HFFc6 (cell line): ENCODE results near the gene KCNF1. TPM values are rescaled to one million over a fixed set of nuclear protein-coding genes. Genes with fewer than 3 reads are reported as not detected.
A peak's percentile ranks its signal among the peaks of the same experiment; 100 is the strongest.

Experiments
- DNase-seq: peaks from one replicate; pipeline ENCODE4 v3.0.0-alpha.2; 2018
- H3K27ac Mint-ChIP-seq: 2 replicates; pipeline ENCODE4 v1.8.0; 2020; ENCODE audit warnings: mild to moderate bottlenecking, mixed read lengths
- H3K27me3 Mint-ChIP-seq: 2 replicates; pipeline ENCODE4 v1.8.0; 2021; ENCODE audit warnings: mild to moderate bottlenecking, moderate library complexity, mixed read lengths; ENCODE audit not compliant: insufficient read depth
- H3K36me3 Mint-ChIP-seq: 2 replicates; pipeline ENCODE4 v1.8.0; 2021; ENCODE audit warnings: low read depth, mixed read lengths
- H3K4me1 Mint-ChIP-seq: 2 replicates; pipeline ENCODE4 v1.8.0; 2020; ENCODE audit warnings: low read depth, mixed read lengths
- H3K4me3 Mint-ChIP-seq: 2 replicates; pipeline ENCODE4 v1.8.0; 2020; ENCODE audit warnings: mild to moderate bottlenecking, moderate library complexity, mixed read lengths
- H3K9me3 Mint-ChIP-seq: 2 replicates; pipeline ENCODE4 v1.8.0; 2020; ENCODE audit warnings: mild to moderate bottlenecking, mixed read lengths
- long read RNA-seq: library from polyadenylated mRNA; unstranded; transcript quantifications from one replicate; pipeline ENCODE4 v2.0.0, GENCODE V29; 2019
- total RNA-seq, 6 experiments: library from RNA; stranded (reverse); fragmentation: NEBNext Ultra II Directional; extraction: Animal tissue kit (Norgen Biotek cat#: 25700); gene quantifications; 2 replicates in 1 of 6; 3 replicates in 5 of 6; pipeline ENCODE4 v1.2.3, GENCODE V29; 2021
- TF ChIP-seq, protein P1 (sequence below): fragments of 200-600 bp; sonication (generic); IDR thresholded peaks from 2 replicates; pipeline ENCODE4 v1.5.0; 2021; ENCODE audit warnings: antibody characterized with exemption, mild to moderate bottlenecking

The KCNF1 gene, protein sequence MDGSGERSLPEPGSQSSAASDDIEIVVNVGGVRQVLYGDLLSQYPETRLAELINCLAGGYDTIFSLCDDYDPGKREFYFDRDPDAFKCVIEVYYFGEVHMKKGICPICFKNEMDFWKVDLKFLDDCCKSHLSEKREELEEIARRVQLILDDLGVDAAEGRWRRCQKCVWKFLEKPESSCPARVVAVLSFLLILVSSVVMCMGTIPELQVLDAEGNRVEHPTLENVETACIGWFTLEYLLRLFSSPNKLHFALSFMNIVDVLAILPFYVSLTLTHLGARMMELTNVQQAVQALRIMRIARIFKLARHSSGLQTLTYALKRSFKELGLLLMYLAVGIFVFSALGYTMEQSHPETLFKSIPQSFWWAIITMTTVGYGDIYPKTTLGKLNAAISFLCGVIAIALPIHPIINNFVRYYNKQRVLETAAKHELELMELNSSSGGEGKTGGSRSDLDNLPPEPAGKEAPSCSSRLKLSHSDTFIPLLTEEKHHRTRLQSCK
- total RNA-seq: under 1 TPM in 3 of 6 experiments, not detected in 3; 0.14 to 0.26 (median 0.18) TPM
- long read RNA-seq: 0 reads

- H3K4me1 Mint-ChIP-seq: peaks cover 6% of the 10 kb centered on the region; the same call in 1 of the 2 replicates
- H3K27me3 Mint-ChIP-seq: peaks cover 21% of the 10 kb centered on the region
- H3K9me3 Mint-ChIP-seq: no peaks in the 10 kb centered on the region
- peak within 1 kb of the TSS; percentile 55 for H3K4me3 Mint-ChIP-seq
- DNase-seq: peak; percentile 57
- TF ChIP-seq, protein P1, sequence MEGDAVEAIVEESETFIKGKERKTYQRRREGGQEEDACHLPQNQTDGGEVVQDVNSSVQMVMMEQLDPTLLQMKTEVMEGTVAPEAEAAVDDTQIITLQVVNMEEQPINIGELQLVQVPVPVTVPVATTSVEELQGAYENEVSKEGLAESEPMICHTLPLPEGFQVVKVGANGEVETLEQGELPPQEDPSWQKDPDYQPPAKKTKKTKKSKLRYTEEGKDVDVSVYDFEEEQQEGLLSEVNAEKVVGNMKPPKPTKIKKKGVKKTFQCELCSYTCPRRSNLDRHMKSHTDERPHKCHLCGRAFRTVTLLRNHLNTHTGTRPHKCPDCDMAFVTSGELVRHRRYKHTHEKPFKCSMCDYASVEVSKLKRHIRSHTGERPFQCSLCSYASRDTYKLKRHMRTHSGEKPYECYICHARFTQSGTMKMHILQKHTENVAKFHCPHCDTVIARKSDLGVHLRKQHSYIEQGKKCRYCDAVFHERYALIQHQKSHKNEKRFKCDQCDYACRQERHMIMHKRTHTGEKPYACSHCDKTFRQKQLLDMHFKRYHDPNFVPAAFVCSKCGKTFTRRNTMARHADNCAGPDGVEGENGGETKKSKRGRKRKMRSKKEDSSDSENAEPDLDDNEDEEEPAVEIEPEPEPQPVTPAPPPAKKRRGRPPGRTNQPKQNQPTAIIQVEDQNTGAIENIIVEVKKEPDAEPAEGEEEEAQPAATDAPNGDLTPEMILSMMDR: peak; percentile 67
- no peak within 1 kb of the TSS for H3K27ac Mint-ChIP-seq
- H3K36me3 Mint-ChIP-seq: no peaks in the 10 kb centered on the region
Measured at GRCh38 chr2:10911291-10912075, at the start of gene KCNF1. Gene KCNF1 (plus strand): TSS chr2:10911934. CDS start chr2:10912427, 493 bp downstream.

DNA sequence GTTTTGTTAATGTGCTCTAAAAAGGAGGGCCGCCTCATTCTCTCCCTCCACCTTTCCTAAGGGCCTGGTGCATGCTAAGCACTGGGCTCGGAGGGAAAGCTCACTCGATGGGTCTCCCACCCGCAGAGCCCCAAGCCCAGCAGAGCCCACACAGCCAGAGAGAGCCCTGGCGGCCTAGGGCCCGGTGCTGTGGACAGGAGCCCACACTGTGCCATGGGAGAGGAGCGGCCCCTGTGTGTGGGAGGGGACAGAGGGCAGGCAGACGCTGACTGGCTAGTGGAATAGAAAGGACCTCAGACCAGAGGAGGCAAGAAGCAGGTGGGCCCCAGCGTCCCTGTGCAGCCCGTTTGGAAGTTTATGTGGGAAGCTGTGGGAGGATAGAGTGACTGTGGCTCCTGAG is 49.4 kb upstream of the KCNF1 start:
- peaks cover 9% of the 10 kb centered on the region for H3K4me1 Mint-ChIP-seq
- no peak overlapping the region for H3K4me3 Mint-ChIP-seq
- H3K9me3 Mint-ChIP-seq: no peaks in the 10 kb centered on the region
- TF ChIP-seq, protein P1: no peak
- H3K36me3 Mint-ChIP-seq: no peaks in the 10 kb centered on the region
- no peak for DNase-seq
- H3K27me3 Mint-ChIP-seq: peaks cover 50% of the 10 kb centered on the region
- H3K27ac Mint-ChIP-seq: no peak overlapping the region

DNA sequence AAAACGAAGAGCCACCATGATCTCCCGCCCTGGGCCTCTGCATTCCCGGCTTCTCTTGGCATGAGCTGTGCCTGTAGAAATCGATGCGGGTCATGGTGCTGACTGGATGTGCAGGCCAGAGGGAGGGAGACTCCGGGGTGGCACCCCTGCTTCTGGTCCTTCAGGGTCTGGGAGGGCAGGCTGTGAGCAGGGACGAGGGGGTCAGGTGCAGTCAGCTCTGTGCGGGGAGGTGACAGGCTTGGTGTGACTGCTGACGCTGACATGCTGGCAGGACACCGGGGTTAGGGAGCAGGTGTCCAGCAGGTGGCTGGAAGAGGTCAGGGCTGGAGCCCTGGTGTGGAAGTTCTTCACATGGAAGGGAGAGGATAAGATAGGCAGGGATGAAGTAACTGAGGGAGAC is 48.7 kb upstream of the KCNF1 start:
- Mint-ChIP-seq H3K4me1 (peaks cover 16% of the 10 kb centered on the region), H3K27me3 (peaks cover 48% of the 10 kb centered on the region), H3K9me3 (no peaks in the 10 kb centered on the region), H3K4me3 (no peak overlapping the region), H3K36me3 (no peaks in the 10 kb centered on the region), H3K27ac (no peak overlapping the region)
- TF ChIP-seq, protein P1: no peak
- no peak for DNase-seq

DNA sequence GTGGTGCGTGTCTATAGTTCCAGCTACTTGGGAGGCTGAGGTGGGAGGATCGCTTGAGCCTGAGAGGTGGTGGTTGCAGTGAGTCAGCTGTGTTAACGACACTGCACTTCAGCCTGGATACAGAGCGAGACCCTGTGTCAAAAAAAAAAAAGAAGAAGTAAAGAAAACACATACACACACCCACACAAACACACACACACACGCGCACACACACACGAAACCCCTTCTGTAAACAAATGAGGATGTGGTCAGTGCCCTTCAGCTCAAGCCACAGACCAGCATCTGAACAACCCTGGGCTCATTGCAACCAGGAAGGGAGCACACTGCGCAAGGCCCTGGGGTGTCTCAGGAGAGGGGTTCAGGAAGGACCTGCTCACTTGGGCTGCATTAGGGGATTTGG is 47.9 kb upstream of the KCNF1 start:
- no peaks in the 10 kb centered on the region for H3K36me3 Mint-ChIP-seq
- no peaks in the 10 kb centered on the region for H3K9me3 Mint-ChIP-seq
- peaks cover 24% of the 10 kb centered on the region for H3K4me1 Mint-ChIP-seq
- H3K4me3 Mint-ChIP-seq: no peak overlapping the region
- no peak overlapping the region for H3K27ac Mint-ChIP-seq
- DNase-seq: no peak
- H3K27me3 Mint-ChIP-seq: peaks cover 45% of the 10 kb centered on the region
- TF ChIP-seq, protein P1: no peak

DNA sequence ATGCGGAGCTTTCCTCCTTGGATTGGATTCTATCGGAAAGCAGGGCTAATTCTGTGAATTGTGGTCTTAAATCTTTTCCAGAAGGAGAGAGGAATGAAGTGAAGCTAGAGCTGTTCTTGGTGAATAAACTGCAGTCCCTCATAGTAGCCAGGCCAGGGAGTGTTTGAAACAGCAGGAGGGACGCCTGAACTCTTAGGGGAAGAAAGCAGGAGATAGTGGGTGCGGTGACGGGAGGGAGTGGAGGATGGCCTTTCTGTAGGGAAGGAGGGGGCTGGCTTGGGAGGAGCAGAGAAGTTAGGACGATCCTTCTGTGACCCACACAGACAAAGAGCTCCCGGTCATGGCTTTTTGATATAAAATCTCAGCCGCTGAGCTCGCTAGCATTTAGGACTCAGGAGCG is 47.5 kb upstream of the KCNF1 start:
- no peak for DNase-seq
- TF ChIP-seq, protein P1: no peak
- no peak overlapping the region for H3K4me3 Mint-ChIP-seq
- H3K4me1 Mint-ChIP-seq: peaks cover 28% of the 10 kb centered on the region
- H3K27me3 Mint-ChIP-seq: peaks cover 42% of the 10 kb centered on the region
- no peak overlapping the region for H3K27ac Mint-ChIP-seq
- H3K9me3 Mint-ChIP-seq: no peaks in the 10 kb centered on the region
- H3K36me3 Mint-ChIP-seq: no peaks in the 10 kb centered on the region
